GM13977 (cell line): Measurements from ENCODE around the gene ALDH1B1.
A peak's percentile ranks its signal among the peaks of the same experiment; 100 is the strongest.

Source experiments
- DNase-seq: peaks from one replicate; pipeline ENCODE4 v3.0.0; 2012; ENCODE audit warnings: low spot score
- in situ Hi-C: fragments of 300-500 bp; cut with MboI; formaldehyde crosslinking; loops from one replicate; pipeline ENCODE4 v1.12.0; 2022; ENCODE audit warnings: low sequenced_read_pairs, low pct_unique_long_range_greater_than_20kb, mixed read lengths, inconsistent platforms; ENCODE audit not compliant: unreplicated experiment
- TF ChIP-seq, protein P1 (sequence below): IDR thresholded peaks from 2 replicates; pipeline ENCODE4 v1.5.1; 2012; ENCODE audit warnings: mild to moderate bottlenecking, control low read depth; ENCODE audit not compliant: insufficient read depth; ENCODE audit errors: extremely low read depth, missing control alignments

Gene ALDH1B1

DNA sequence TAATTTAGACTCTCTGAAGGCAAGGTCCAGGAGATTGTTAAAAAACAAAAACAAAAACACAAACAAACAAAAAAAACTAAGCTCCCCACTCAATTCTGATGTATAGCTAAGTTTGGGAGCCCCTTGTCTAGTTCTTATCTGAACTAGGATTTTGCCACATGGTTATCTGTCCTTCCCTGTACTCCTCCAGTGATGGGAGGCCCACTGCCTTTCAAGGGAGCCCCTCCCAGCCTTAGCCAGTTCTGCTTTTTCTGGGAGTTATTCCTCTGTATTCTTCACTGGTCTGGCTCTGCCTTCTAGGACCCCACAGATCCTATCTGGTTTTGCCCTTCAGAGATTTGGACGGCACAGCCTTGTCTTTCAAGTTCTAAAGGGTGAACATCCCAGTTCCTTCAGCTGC lies 2.1 kb upstream of the ALDH1B1 start:
- DNase-seq: no peak
- in situ Hi-C loops: no loop called here
- TF ChIP-seq, protein P1, sequence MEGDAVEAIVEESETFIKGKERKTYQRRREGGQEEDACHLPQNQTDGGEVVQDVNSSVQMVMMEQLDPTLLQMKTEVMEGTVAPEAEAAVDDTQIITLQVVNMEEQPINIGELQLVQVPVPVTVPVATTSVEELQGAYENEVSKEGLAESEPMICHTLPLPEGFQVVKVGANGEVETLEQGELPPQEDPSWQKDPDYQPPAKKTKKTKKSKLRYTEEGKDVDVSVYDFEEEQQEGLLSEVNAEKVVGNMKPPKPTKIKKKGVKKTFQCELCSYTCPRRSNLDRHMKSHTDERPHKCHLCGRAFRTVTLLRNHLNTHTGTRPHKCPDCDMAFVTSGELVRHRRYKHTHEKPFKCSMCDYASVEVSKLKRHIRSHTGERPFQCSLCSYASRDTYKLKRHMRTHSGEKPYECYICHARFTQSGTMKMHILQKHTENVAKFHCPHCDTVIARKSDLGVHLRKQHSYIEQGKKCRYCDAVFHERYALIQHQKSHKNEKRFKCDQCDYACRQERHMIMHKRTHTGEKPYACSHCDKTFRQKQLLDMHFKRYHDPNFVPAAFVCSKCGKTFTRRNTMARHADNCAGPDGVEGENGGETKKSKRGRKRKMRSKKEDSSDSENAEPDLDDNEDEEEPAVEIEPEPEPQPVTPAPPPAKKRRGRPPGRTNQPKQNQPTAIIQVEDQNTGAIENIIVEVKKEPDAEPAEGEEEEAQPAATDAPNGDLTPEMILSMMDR: no peak

- in situ Hi-C loops: no loop called here
- no peak for DNase-seq
- TF ChIP-seq, protein P1: no peak
Measured at GRCh38 chr9:38390851-38391250, 1.7 kb upstream of the ALDH1B1 start.

- TF ChIP-seq, protein P1: no peak
- in situ Hi-C loops: no loop called here
- DNase-seq: no peak
Measured at GRCh38 chr9:38391278-38392118, 1.0 kb upstream of the ALDH1B1 start.

GRCh38 chr9:38393128-38393796 lies 760 bp downstream of the ALDH1B1 start:
- DNase-seq: peak; percentile 42
- in situ Hi-C loops: no loop called here

DNA sequence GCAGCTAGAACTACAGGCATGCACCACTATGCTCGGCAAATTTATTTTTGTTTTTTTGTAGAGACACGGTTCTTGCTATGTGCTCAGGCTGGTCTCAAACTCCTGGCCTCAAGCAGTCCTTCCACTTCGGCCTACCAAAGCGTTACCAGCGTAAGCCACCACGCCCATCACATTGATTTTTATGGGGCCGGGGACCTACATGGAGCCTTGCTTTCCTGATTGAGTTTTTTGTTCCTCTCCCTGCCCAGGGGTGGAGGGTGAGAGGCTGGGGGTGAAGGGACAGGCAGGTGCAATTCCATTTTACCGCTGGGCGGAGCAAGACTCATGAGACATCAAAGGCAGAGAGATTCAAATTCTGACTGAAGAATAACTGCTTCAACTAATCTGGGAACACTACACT lies 1.9 kb downstream of the ALDH1B1 start:
- DNase-seq: no peak
- TF ChIP-seq, protein P1: no peak
- in situ Hi-C loops: no loop called here

More at GRCh38 chr9:38393128-38393796, 760 bp downstream of the ALDH1B1 start:
- TF ChIP-seq, protein P1: no peak

- in situ Hi-C loops: no loop called here
- TF ChIP-seq, protein P1: no peak
- no peak for DNase-seq
Measured at GRCh38 chr9:38395653-38396370, 3.3 kb downstream of the ALDH1B1 start.
